Activated T-cell treated with anti-CD3 and anti-CD28 coated beads, Interleukin-2, amount 50 U/mL, for 4 hours (primary cell): Measurements from ENCODE around the gene OR10G2. TPM values are rescaled to one million over a fixed set of nuclear protein-coding genes. Genes with fewer than 3 reads are reported as not detected.
"Not testable (repeated sequence)": the region's sequence is repeated elsewhere in the genome, so short reads cannot be mapped to it uniquely, and the experiment has no call there.

Experiments
- ATAC-seq, 2 donors: fragments of 200-7000 bp; cut with Tn5 transposase; one replicate each; pipeline ENCODE4 v1.10.0; 2021
- DNase-seq: peaks from one replicate; pipeline ENCODE4 v3.0.0-alpha.2; 2020
- H3K27me3 Mint-ChIP-seq: one replicate; pipeline ENCODE4 v1.8.0; 2021; ENCODE audit warnings: low read depth, mixed read lengths
- H3K36me3 Mint-ChIP-seq: one replicate; pipeline ENCODE4 v1.8.0; 2022; ENCODE audit warnings: mixed read lengths; ENCODE audit not compliant: insufficient read depth
- H3K4me1 Mint-ChIP-seq: one replicate; pipeline ENCODE4 v1.8.0; 2021; ENCODE audit warnings: low read depth, mixed read lengths
- H3K4me3 Mint-ChIP-seq: one replicate; pipeline ENCODE4 v1.8.0; 2021; ENCODE audit warnings: mild to moderate bottlenecking, moderate library complexity, mixed read lengths
- H3K9me3 Mint-ChIP-seq: one replicate; pipeline ENCODE4 v1.8.0; 2021; ENCODE audit warnings: mixed read lengths
- total RNA-seq, 3 donors: library from RNA; stranded (reverse); gene quantifications; one replicate each; pipeline ENCODE4 v1.2.1, GENCODE V29; 2021

The OR10G2 gene
- total RNA-seq, 3 donors from 2014 or later = not detected

GRCh38 chr14:21631084-21631483 lies 3.7 kb downstream of the OR10G2 start:
- Mint-ChIP-seq H3K36me3 (no peaks in the 10 kb centered on the region), H3K4me3 (no peak overlapping the region), H3K4me1 (no peaks in the 10 kb centered on the region), H3K27me3 (peaks cover 17% of the 10 kb centered on the region), H3K9me3 (peaks cover 13% of the 10 kb centered on the region)
- ATAC-seq (no peak), DNase-seq (no peak)

GRCh38 chr14:21630503-21630902 lies 4.2 kb downstream of the OR10G2 start:
- H3K36me3 Mint-ChIP-seq, H3K4me3 Mint-ChIP-seq, DNase-seq, H3K4me1 Mint-ChIP-seq, ATAC-seq: not testable (repeated sequence)
- Mint-ChIP-seq H3K27me3 (peaks cover 20% of the 10 kb centered on the region), H3K9me3 (peaks cover 13% of the 10 kb centered on the region)

GRCh38 chr14:21626491-21627230 lies 8.1 kb downstream of the OR10G2 start:
- H3K9me3 Mint-ChIP-seq = peaks cover 13% of the 10 kb centered on the region
- H3K27me3 Mint-ChIP-seq = peaks cover 27% of the 10 kb centered on the region
- no peak for ATAC-seq
- no peaks in the 10 kb centered on the region for H3K4me1 Mint-ChIP-seq
- no peak for DNase-seq
- no peak overlapping the region for H3K4me3 Mint-ChIP-seq
- H3K36me3 Mint-ChIP-seq = no peaks in the 10 kb centered on the region

- Mint-ChIP-seq H3K9me3 (no peaks in the 10 kb centered on the region), H3K36me3 (no peaks in the 10 kb centered on the region), H3K4me3 (no peak overlapping the region), H3K27me3 (peaks cover 18% of the 10 kb centered on the region), H3K4me1 (no peaks in the 10 kb centered on the region)
- ATAC-seq (no peak), DNase-seq (no peak)
Observed at GRCh38 chr14:21617614-21618013, 17.1 kb downstream of the OR10G2 start.

- DNase-seq (no peak), ATAC-seq (no peak)
- no peaks in the 10 kb centered on the region for H3K36me3 Mint-ChIP-seq
- H3K9me3 Mint-ChIP-seq = no peaks in the 10 kb centered on the region
- no peaks in the 10 kb centered on the region for H3K4me1 Mint-ChIP-seq
- H3K4me3 Mint-ChIP-seq = no peak overlapping the region
- H3K27me3 Mint-ChIP-seq = peaks cover 17% of the 10 kb centered on the region
Observed at GRCh38 chr14:21614240-21614639, 20.5 kb downstream of the OR10G2 start.

- Mint-ChIP-seq H3K4me1 (no peaks in the 10 kb centered on the region), H3K27me3 (peaks cover 18% of the 10 kb centered on the region), H3K36me3 (no peaks in the 10 kb centered on the region), H3K9me3 (no peaks in the 10 kb centered on the region), H3K4me3 (no peak overlapping the region)
- ATAC-seq (no peak), DNase-seq (no peak)
Observed at GRCh38 chr14:21612324-21612723, 22.4 kb downstream of the OR10G2 start.

GRCh38 chr14:21602181-21602580 lies 32.6 kb downstream of the OR10G2 start:
- not testable (repeated sequence) for H3K4me3 Mint-ChIP-seq, H3K27me3 Mint-ChIP-seq, DNase-seq

GRCh38 chr14:21589317-21589716 lies 45.4 kb downstream of the OR10G2 start:
- ATAC-seq (no peak), DNase-seq (no peak)
- no peaks in the 10 kb centered on the region for H3K4me1 Mint-ChIP-seq
- H3K4me3 Mint-ChIP-seq = no peak overlapping the region
- peaks cover 4% of the 10 kb centered on the region for H3K36me3 Mint-ChIP-seq
- H3K9me3 Mint-ChIP-seq = peaks cover 18% of the 10 kb centered on the region
- H3K27me3 Mint-ChIP-seq = peaks cover 30% of the 10 kb centered on the region

More at GRCh38 chr14:21602181-21602580, 32.6 kb downstream of the OR10G2 start:
- H3K9me3 Mint-ChIP-seq, ATAC-seq, H3K4me1 Mint-ChIP-seq, H3K36me3 Mint-ChIP-seq: not testable (repeated sequence)

Other genes with a start within 250 kb of the OR10G2 start
- 10 to 100 TPM; 82.1 to 84.1 (median 84.1) TPM for gene CHD8, start 178.8 kb downstream of the OR10G2 start, total RNA-seq
- 10 to 100 TPM; 25.4 to 30.3 (median 25.9) TPM for gene RAB2B, start 158.0 kb downstream of the OR10G2 start, total RNA-seq
- 10 to 100 TPM; 76.8 to 97.1 (median 92.6) TPM for gene TOX4, start 157.7 kb downstream of the OR10G2 start, total RNA-seq
- gene METTL3, start 123.6 kb downstream of the OR10G2 start, total RNA-seq = 10 to 100 TPM; 45.0 to 47.7 (median 45.0) TPM
- gene SALL2, start 108.6 kb downstream of the OR10G2 start, total RNA-seq = 1 to 10 TPM; 1.4 to 1.8 (median 1.4) TPM
- not detected for gene OR10G3, start 54.9 kb downstream of the OR10G2 start, total RNA-seq
- not detected for gene OR4E2, start 18.9 kb upstream of the OR10G2 start, total RNA-seq
- gene OR4E1, start 38.9 kb upstream of the OR10G2 start, total RNA-seq = not detected